HG03135 (cell line): ENCODE measurements around the gene PITPNM2.

Experiments
- ATAC-seq: cut with Tn5 transposase; IDR thresholded peaks from one replicate; pipeline ENCODE4 v1.9.1; 2021; ENCODE audit warnings: mild to moderate bottlenecking, moderate library complexity; ENCODE audit not compliant: unreplicated experiment

Gene PITPNM2

GRCh38 chr12:123145211-123145610 is 5.7 kb downstream of the PITPNM2 start:
- no peak for ATAC-seq

GRCh38 chr12:123143736-123144461 is 7.0 kb downstream of the PITPNM2 start:
- ATAC-seq: no peak

- no peak for ATAC-seq
Measured at GRCh38 chr12:123142921-123143735, 7.8 kb downstream of the PITPNM2 start.

GRCh38 chr12:123142518-123142840 is 8.4 kb downstream of the PITPNM2 start:
- ATAC-seq: no peak

- ATAC-seq: no peak
Measured at GRCh38 chr12:123141615-123142517, 9.0 kb downstream of the PITPNM2 start.

GRCh38 chr12:123140676-123141614 is 9.9 kb downstream of the PITPNM2 start:
- no peak for ATAC-seq

- no peak for ATAC-seq
Measured at GRCh38 chr12:123139926-123140675, 10.8 kb downstream of the PITPNM2 start.

- no peak for ATAC-seq
Measured at GRCh38 chr12:123135688-123136087, 15.2 kb downstream of the PITPNM2 start.

- ATAC-seq: no peak
Measured at GRCh38 chr12:123134826-123135225, 16.1 kb downstream of the PITPNM2 start.

GRCh38 chr12:123134271-123134671 is 16.6 kb downstream of the PITPNM2 start:
- ATAC-seq: no peak

- no peak for ATAC-seq
Measured at GRCh38 chr12:123133701-123134100, 17.2 kb downstream of the PITPNM2 start.

- no peak for ATAC-seq
Measured at GRCh38 chr12:123132951-123133619, 17.8 kb downstream of the PITPNM2 start.

- no peak for ATAC-seq
Measured at GRCh38 chr12:123131879-123132402, 18.9 kb downstream of the PITPNM2 start.

- no peak for ATAC-seq
Measured at GRCh38 chr12:123131291-123131832, 19.5 kb downstream of the PITPNM2 start.

GRCh38 chr12:123129621-123130020 is 21.3 kb downstream of the PITPNM2 start:
- no peak for ATAC-seq

GRCh38 chr12:123127182-123127495 is 23.8 kb downstream of the PITPNM2 start:
- ATAC-seq: no peak

- no peak for ATAC-seq
Measured at GRCh38 chr12:123126294-123127181, 24.4 kb downstream of the PITPNM2 start.

GRCh38 chr12:123122626-123123025 is 28.3 kb downstream of the PITPNM2 start:
- ATAC-seq: no peak
